ENCODE data around the gene G6PC3.

Gene G6PC3

GRCh38 chr17:44082256-44082927 lies 11.9 kb downstream of the G6PC3 start:
- in situ Hi-C loops (cut with HindIII; ENCODE audit: low sequenced_read_pairs) = no loop called here
- H3K4me3 ChIP-seq (ENCODE audit: low read depth, low read length) = no peak overlapping the region
- TF ChIP-seq CTCF (IDR thresholded peaks at IDR 0.05; ENCODE audit: low read depth, low read length) = no peak
- DNase-seq (ENCODE audit: low read depth, low spot score) = no peak

GRCh38 chr17:44083250-44083849 lies 12.8 kb downstream of the G6PC3 start:
- in situ Hi-C loops (cut with HindIII; ENCODE audit: low sequenced_read_pairs) = no loop called here
- DNase-seq (ENCODE audit: low read depth, low spot score) = no peak
- peak; percentile 37 for TF ChIP-seq CTCF (IDR thresholded peaks at IDR 0.05; ENCODE audit: low read depth, low read length)
- H3K4me3 ChIP-seq (ENCODE audit: low read depth, low read length) = no peak overlapping the region

- no peak for DNase-seq (ENCODE audit: low read depth, low spot score)
- TF ChIP-seq CTCF (IDR thresholded peaks at IDR 0.05; ENCODE audit: low read depth, low read length) = peak; percentile 30
- H3K4me3 ChIP-seq (ENCODE audit: low read depth, low read length) = no peak overlapping the region
- in situ Hi-C loops (cut with HindIII; ENCODE audit: low sequenced_read_pairs) = no loop called here
These were observed 13.6 kb downstream of the G6PC3 start for GRCh38 chr17:44084131-44084538.

- in situ Hi-C loops (cut with HindIII; ENCODE audit: low sequenced_read_pairs) = no loop called here
- no peak for DNase-seq (ENCODE audit: low read depth, low spot score)
- H3K4me3 ChIP-seq (ENCODE audit: low read depth, low read length) = no peak overlapping the region
- TF ChIP-seq CTCF (IDR thresholded peaks at IDR 0.05; ENCODE audit: low read depth, low read length) = no peak
These were observed 14.4 kb downstream of the G6PC3 start for GRCh38 chr17:44084921-44085320.

GRCh38 chr17:44085908-44086307 lies 15.4 kb downstream of the G6PC3 start:
- in situ Hi-C loops (cut with HindIII; ENCODE audit: low sequenced_read_pairs) = no loop called here
- no peak for DNase-seq (ENCODE audit: low read depth, low spot score)
- no peak overlapping the region for H3K4me3 ChIP-seq (ENCODE audit: low read depth, low read length)
- no peak for TF ChIP-seq CTCF (IDR thresholded peaks at IDR 0.05; ENCODE audit: low read depth, low read length)

GRCh38 chr17:44086364-44087311 lies 16.1 kb downstream of the G6PC3 start:
- TF ChIP-seq CTCF (IDR thresholded peaks at IDR 0.05; ENCODE audit: low read depth, low read length) = no peak
- in situ Hi-C loops (cut with HindIII; ENCODE audit: low sequenced_read_pairs) = no loop called here
- no peak overlapping the region for H3K4me3 ChIP-seq (ENCODE audit: low read depth, low read length)
- DNase-seq (ENCODE audit: low read depth, low spot score) = peak; percentile 88

All from astrocyte of the spinal cord (primary cell).